B cell (primary cell): Measurements from ENCODE around the gene SLC10A2. TPM values are rescaled to one million over a fixed set of nuclear protein-coding genes. Genes with fewer than 3 reads are reported as not detected.

Experiments used
- ATAC-seq: fragments of 200-7000 bp; cut with Tn5 transposase; one replicate; pipeline ENCODE4 v1.10.0; 2021; ENCODE audit warnings: low read depth, mild to moderate bottlenecking, moderate number of reproducible peaks, moderate library complexity
- CTCF ChIA-PET: fragments of 350-600 bp; sonication (Branson Sonifier 250); formaldehyde crosslinking; loops from one replicate; lab custom pipeline; 2021; ENCODE audit warnings: antibody characterized with exemption, inconsistent platforms; lab: Charles Lee
- POLR2A ChIA-PET: fragments of 350-600 bp; sonication (Branson Sonifier 250); formaldehyde crosslinking; loops from one replicate; lab custom pipeline; 2021; ENCODE audit warnings: antibody characterized with exemption; lab: Charles Lee
- DNase-seq: peaks from one replicate; pipeline ENCODE4 v3.0.0; 2013
- H2AFZ ChIP-seq: 2 replicates; pipeline ENCODE4 v1.6.1; 2012; ENCODE audit warnings: mild to moderate bottlenecking, low read depth, low read length; ENCODE audit not compliant: insufficient read depth, poor library complexity, severe bottlenecking
- H3K27ac ChIP-seq, 2 donors: 1 replicate in 1 of 2; 2 replicates in 1 of 2; pipeline ENCODE4 v1.5.1; 2012 to 2013; ENCODE audit warnings: low read length in 2 of 2, mild to moderate bottlenecking in 2 of 2, moderate library complexity in 1 of 2
- H3K27me3 ChIP-seq, 4 experiments: fragments of 200-600 bp in 1 of 4; sonication (generic) in 1 of 4; replicated peaks in 1 of 4; 1 replicate in 2 of 4; 2 replicates in 2 of 4; pipeline versions ENCODE4 v1.6.1 to v1.7.0; 2013 to 2016; ENCODE audit warnings: low read length in 3 of 4, mild to moderate bottlenecking in 2 of 4, mixed read lengths in 1 of 4, moderate library complexity in 1 of 4; ENCODE audit not compliant: insufficient read depth in 4 of 4, control insufficient read depth in 3 of 4; ENCODE audit errors: control extremely low read depth in 1 of 4
- H3K36me3 ChIP-seq, 2 experiments: replicated peaks in 1 of 2; 1 replicate in 1 of 2; 2 replicates in 1 of 2; pipeline versions ENCODE4 v1.6.1 to v1.7.1; 2013; ENCODE audit warnings: low read length in 1 of 2; ENCODE audit not compliant: insufficient read depth in 2 of 2, control insufficient read depth in 1 of 2; ENCODE audit errors: control extremely low read depth in 1 of 2, extremely low read depth in 1 of 2
- H3K4me1 ChIP-seq, 2 donors: fragments of 200-600 bp in 1 of 2; sonication (generic) in 1 of 2; 1 replicate in 1 of 2; 2 replicates in 1 of 2; pipeline versions ENCODE4 v1.5.1 to v1.6.1; 2013 to 2017; ENCODE audit warnings: low read length in 2 of 2; ENCODE audit not compliant: control insufficient read depth in 2 of 2, insufficient read depth in 2 of 2
- H3K4me2 ChIP-seq: replicated peaks from 2 replicates; pipeline ENCODE3; 2012; ENCODE audit warnings: mild to moderate bottlenecking, low read depth, low read length; ENCODE audit not compliant: poor library complexity, severe bottlenecking
- H3K4me3 ChIP-seq, 5 experiments: fragments of 200-600 bp in 1 of 5; sonication (generic) in 1 of 5; 1 replicate in 3 of 5; 2 replicates in 2 of 5; pipeline versions ENCODE4 v1.5.1 to v1.7.0; 2011 to 2016; ENCODE audit warnings: low read length in 4 of 5, mild to moderate bottlenecking in 4 of 5, low read depth in 2 of 5, control low read depth in 1 of 5, moderate library complexity in 1 of 5; ENCODE audit not compliant: insufficient read depth in 1 of 5; ENCODE audit errors: control extremely low read depth in 1 of 5, extremely low read depth in 1 of 5
- H3K79me2 ChIP-seq: fragments of 200-600 bp; sonication (generic); one replicate; pipeline ENCODE4 v1.6.0; 2016; ENCODE audit warnings: low read length; ENCODE audit not compliant: control insufficient read depth, insufficient read depth
- H3K9ac ChIP-seq: fragments of 200-600 bp; sonication (generic); 2 replicates; pipeline ENCODE4 v1.6.1; 2017; ENCODE audit warnings: mild to moderate bottlenecking, low read length, moderate library complexity
- H3K9me3 ChIP-seq, 3 donors: one replicate each; pipeline versions ENCODE4 v1.6.1 to v1.7.1; 2013; ENCODE audit warnings: low read length in 2 of 3; ENCODE audit not compliant: control insufficient read depth in 2 of 3, insufficient read depth in 1 of 3; ENCODE audit errors: control extremely low read depth in 1 of 3
- H4K20me1 ChIP-seq: 2 replicates; pipeline ENCODE4 v1.6.0; 2012; ENCODE audit warnings: mild to moderate bottlenecking, low read length; ENCODE audit not compliant: insufficient read depth, control insufficient read depth, poor library complexity, severe bottlenecking
- H3K27ac Mint-ChIP-seq: one replicate; pipeline ENCODE4 v1.8.0; 2021; ENCODE audit warnings: mixed read lengths
- H3K27me3 Mint-ChIP-seq: one replicate; pipeline ENCODE4 v1.8.0; 2021; ENCODE audit warnings: mixed read lengths
- H3K4me1 Mint-ChIP-seq: one replicate; pipeline ENCODE4 v1.8.0; 2021; ENCODE audit warnings: mixed read lengths
- H3K4me3 Mint-ChIP-seq: one replicate; pipeline ENCODE4 v1.8.0; 2021; ENCODE audit warnings: mixed read lengths
- H3K9me3 Mint-ChIP-seq: one replicate; pipeline ENCODE4 v1.8.0; 2022; ENCODE audit warnings: mixed read lengths; ENCODE audit not compliant: insufficient read depth
- EZH2 ChIP-seq: IDR thresholded peaks from 2 replicates; pipeline ENCODE4 v1.6.1; 2012; ENCODE audit warnings: borderline replicate concordance, low read depth, mild to moderate bottlenecking, moderate library complexity, low read length; ENCODE audit not compliant: insufficient read depth, poor library complexity, severe bottlenecking
- WGBS: methylation state at CpG from one replicate; pipeline ENCODE4 v1.1.5; 2013; ENCODE audit warnings: missing lambda C conversion rate; ENCODE audit not compliant: insufficient coverage; 5-methylcytosine and 5-hydroxymethylcytosine counted together
- intact Hi-C: fragments of 100-400 bp; cut with micrococcal nuclease; formaldehyde crosslinking; loops from one replicate; pipeline ENCODE4 v1.10.0; 2022
- polyA plus RNA-seq: library from polyadenylated mRNA; depleted of rRNA; stranded (reverse); fragments of >200 nt; gene quantifications from 2 replicates; pipeline ENCODE4 v1.2.3, GENCODE V29; 2012
- total RNA-seq, 2 donors: library from RNA; stranded (reverse); fragments of 120-200 nt in 1 of 2; gene quantifications; 1 replicate in 1 of 2; 2 replicates in 1 of 2; pipeline versions ENCODE4 v1.2.3 to v1.2.4, GENCODE V29; 2013 to 2022
- TF ChIP-seq, protein P1 (sequence below): fragments of 200-600 bp; IDR thresholded peaks from one replicate; pipeline ENCODE4 v1.8.0; 2022; ENCODE audit warnings: antibody characterized with exemption, mild to moderate bottlenecking

The SLC10A2 gene
- total and polyA plus RNA-seq, 2 donors (not counting 1 experiment from before 2014, with no cell fraction given) = not detected

DNA sequence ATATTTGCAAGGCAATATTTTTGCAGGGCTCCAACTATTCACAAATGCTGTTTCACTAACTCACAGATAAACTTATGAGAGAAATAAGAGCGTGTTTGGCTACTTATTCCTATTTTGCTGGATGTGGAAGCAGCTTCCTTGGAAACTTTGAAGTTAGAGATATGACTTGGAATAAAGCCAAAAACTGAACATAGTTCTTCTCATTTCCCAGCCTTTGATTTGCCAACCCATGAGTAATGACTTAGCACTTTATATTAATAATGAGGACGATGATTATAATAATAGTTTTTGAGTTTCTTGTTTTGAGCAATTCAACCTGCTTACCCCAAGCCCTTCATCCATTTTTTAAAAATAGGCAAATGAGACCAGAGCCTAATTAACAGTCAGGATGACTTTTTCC lies 47.7 kb downstream of the SLC10A2 start:
- TF ChIP-seq EZH2 = no peak
- TF ChIP-seq, protein P1, sequence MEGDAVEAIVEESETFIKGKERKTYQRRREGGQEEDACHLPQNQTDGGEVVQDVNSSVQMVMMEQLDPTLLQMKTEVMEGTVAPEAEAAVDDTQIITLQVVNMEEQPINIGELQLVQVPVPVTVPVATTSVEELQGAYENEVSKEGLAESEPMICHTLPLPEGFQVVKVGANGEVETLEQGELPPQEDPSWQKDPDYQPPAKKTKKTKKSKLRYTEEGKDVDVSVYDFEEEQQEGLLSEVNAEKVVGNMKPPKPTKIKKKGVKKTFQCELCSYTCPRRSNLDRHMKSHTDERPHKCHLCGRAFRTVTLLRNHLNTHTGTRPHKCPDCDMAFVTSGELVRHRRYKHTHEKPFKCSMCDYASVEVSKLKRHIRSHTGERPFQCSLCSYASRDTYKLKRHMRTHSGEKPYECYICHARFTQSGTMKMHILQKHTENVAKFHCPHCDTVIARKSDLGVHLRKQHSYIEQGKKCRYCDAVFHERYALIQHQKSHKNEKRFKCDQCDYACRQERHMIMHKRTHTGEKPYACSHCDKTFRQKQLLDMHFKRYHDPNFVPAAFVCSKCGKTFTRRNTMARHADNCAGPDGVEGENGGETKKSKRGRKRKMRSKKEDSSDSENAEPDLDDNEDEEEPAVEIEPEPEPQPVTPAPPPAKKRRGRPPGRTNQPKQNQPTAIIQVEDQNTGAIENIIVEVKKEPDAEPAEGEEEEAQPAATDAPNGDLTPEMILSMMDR = no peak
- Histone ChIP-seq H3K27ac (no peak overlapping the region), H3K36me3 (no peaks in the 10 kb centered on the region), H3K79me2 (no peaks in the 10 kb centered on the region), H3K9me3 (peaks cover 0 to 1% (median 0%) of the 10 kb centered on the region in 3 donors), H3K4me2 (no peak overlapping the region), H3K4me1 (no peaks in the 10 kb centered on the region), H3K27me3 (no peaks in the 10 kb centered on the region), H3K9ac (no peak overlapping the region), H3K4me3 (no peak overlapping the region), H2AFZ (no peak overlapping the region), H4K20me1 (no peaks in the 10 kb centered on the region)
- Mint-ChIP-seq H3K27ac (no peak overlapping the region), H3K4me1 (no peaks in the 10 kb centered on the region), H3K9me3 (peaks cover 4% of the 10 kb centered on the region), H3K4me3 (no peak overlapping the region), H3K27me3 (no peaks in the 10 kb centered on the region)
- ATAC-seq = no peak
- WGBS = no CpG with 5 or more reads among the region's 2 CpGs
- ChIA-PET POLR2A (no interaction called here), CTCF (no interaction called here)
- intact Hi-C loops = no loop called here
- DNase-seq = no peak

DNA sequence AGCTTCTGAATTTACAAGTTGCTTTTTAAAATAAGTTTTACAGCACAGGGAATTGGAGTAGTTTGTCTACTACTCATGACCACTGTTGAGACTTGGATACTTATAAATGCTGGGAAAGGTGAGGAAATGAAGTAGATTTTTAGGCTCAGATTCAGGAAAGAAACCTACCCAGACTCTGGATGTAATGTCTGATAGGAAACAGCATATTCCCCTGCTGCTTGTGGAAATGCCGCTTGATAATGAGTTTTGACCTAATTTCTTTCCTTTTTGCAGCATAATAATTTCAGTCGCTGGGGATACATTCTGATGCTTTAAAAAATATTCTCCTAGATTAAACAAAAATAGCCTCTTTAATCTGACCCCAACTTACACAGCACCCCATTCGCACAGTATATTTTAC lies 53.6 kb downstream of the SLC10A2 start:
- Histone ChIP-seq H3K4me2 (no peak overlapping the region), H2AFZ (no peak overlapping the region), H3K36me3 (peaks cover 0 to 1% of the 10 kb centered on the region in 2 experiments), H3K4me3 (no peak overlapping the region), H3K4me1 (peaks cover 9% of the 10 kb centered on the region in 2 donors), H3K27me3 (no peaks in the 10 kb centered on the region), H3K79me2 (no peaks in the 10 kb centered on the region), H3K27ac (no peak overlapping the region), H3K9ac (no peak overlapping the region), H3K9me3 (no peaks in the 10 kb centered on the region), H4K20me1 (no peaks in the 10 kb centered on the region)
- intact Hi-C loops = no loop called here
- ATAC-seq = no peak
- peaks cover 8% of the 10 kb centered on the region for H3K4me1 Mint-ChIP-seq
- DNase-seq = no peak
- no peak overlapping the region for H3K27ac Mint-ChIP-seq
- H3K4me3 Mint-ChIP-seq = no peak overlapping the region
- ChIA-PET POLR2A (no interaction called here), CTCF (no interaction called here)
- no peaks in the 10 kb centered on the region for H3K27me3 Mint-ChIP-seq
- no peaks in the 10 kb centered on the region for H3K9me3 Mint-ChIP-seq
- no peak for TF ChIP-seq EZH2
- TF ChIP-seq, protein P1 = no peak
- WGBS = 100% methylated on average over 1 of the region's 3 CpGs
